GM12891 (cell line): ENCODE measurements around the gene GPAT3.
"Not testable (repeated sequence)": the region's sequence is repeated elsewhere in the genome, so short reads cannot be mapped to it uniquely, and the experiment has no call there.

Experiments
- POLR2A ChIP-seq: IDR thresholded peaks from 2 replicates; pipeline ENCODE4 v1.6.1; 2011; ENCODE audit warnings: low read depth, low read length, control low read depth
- POLR2AphosphoS5 ChIP-seq: IDR thresholded peaks from 2 replicates; pipeline ENCODE4 v1.6.1; 2011; ENCODE audit warnings: low read depth, low read length, control low read depth
- POU2F2 ChIP-seq: IDR thresholded peaks from 2 replicates; pipeline ENCODE4 v1.6.1; 2011; ENCODE audit warnings: low read depth, mild to moderate bottlenecking, control low read depth, low read length, moderate library complexity
- SPI1 ChIP-seq: IDR thresholded peaks from 2 replicates; pipeline ENCODE4 v1.6.1; 2011; ENCODE audit warnings: low read depth, low read length, control low read depth
- TAF1 ChIP-seq: IDR thresholded peaks from 2 replicates; pipeline ENCODE4 v1.6.1; 2011; ENCODE audit warnings: low read depth, low read length, control low read depth

DNA sequence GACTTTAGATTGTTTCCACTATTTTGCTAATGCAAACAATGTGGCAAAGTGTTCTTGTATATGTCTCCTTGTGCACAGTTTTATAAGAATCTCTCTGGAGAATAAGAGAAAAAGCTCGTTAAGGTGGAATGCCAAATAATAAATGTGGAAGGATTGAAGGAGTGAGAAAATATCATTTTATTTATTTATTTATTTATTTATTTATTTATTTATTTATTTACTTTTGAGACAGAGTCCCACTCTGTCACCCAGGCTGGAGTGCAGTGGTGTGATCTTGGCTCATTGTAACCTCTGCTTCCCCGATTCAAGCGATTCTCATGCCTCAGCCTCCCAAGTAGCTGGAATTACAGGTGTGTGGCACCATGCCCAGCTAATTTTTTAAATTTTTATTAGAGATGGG is 40.3 kb downstream of the GPAT3 start:
- not testable (repeated sequence) for TF ChIP-seq POLR2A, POLR2AphosphoS5, POU2F2, SPI1, TAF1
